Measurements from ENCODE around the gene PITPNC1.
"Not testable (repeated sequence)": the region's sequence is repeated elsewhere in the genome, so short reads cannot be mapped to it uniquely, and the experiment has no call there.

PITPNC1 gene

GRCh38 chr17:67467500-67468455 is 90.7 kb downstream of the PITPNC1 start:
- DNase-seq: no peak

GRCh38 chr17:67469208-67469980 is 92.3 kb downstream of the PITPNC1 start:
- DNase-seq: no peak

- no peak for DNase-seq
These were observed 93.1 kb downstream of the PITPNC1 start for GRCh38 chr17:67470163-67470562.

GRCh38 chr17:67471118-67471517 is 94.0 kb downstream of the PITPNC1 start:
- no peak for DNase-seq

- DNase-seq: not testable (repeated sequence)
These were observed 95.5 kb downstream of the PITPNC1 start for GRCh38 chr17:67472606-67473005.

GRCh38 chr17:67474081-67474661 is 97.1 kb downstream of the PITPNC1 start:
- DNase-seq: no peak

GRCh38 chr17:67475161-67475937 is 98.3 kb downstream of the PITPNC1 start:
- DNase-seq: peak; percentile 78

- DNase-seq: no peak
These were observed 99.8 kb downstream of the PITPNC1 start for GRCh38 chr17:67476787-67477335.

GRCh38 chr17:67477687-67478086 is 100.6 kb downstream of the PITPNC1 start:
- DNase-seq: peak; percentile 41

- no peak for DNase-seq
These were observed 101.4 kb downstream of the PITPNC1 start for GRCh38 chr17:67478401-67479041.

- no peak for DNase-seq
These were observed 102.1 kb downstream of the PITPNC1 start for GRCh38 chr17:67479148-67479547.

- not testable (repeated sequence) for DNase-seq
These were observed 103.9 kb downstream of the PITPNC1 start for GRCh38 chr17:67480959-67481358.

- DNase-seq: no peak
These were observed 104.7 kb downstream of the PITPNC1 start for GRCh38 chr17:67481808-67482207.

GRCh38 chr17:67482764-67483163 is 105.7 kb downstream of the PITPNC1 start:
- no peak for DNase-seq

GRCh38 chr17:67484261-67484660 is 107.2 kb downstream of the PITPNC1 start:
- DNase-seq: no peak

GRCh38 chr17:67485666-67486065 is 108.6 kb downstream of the PITPNC1 start:
- DNase-seq: no peak

GRCh38 chr17:67487506-67487905 is 110.4 kb downstream of the PITPNC1 start:
- no peak for DNase-seq

GRCh38 chr17:67488161-67488560 is 111.1 kb downstream of the PITPNC1 start:
- no peak for DNase-seq

- DNase-seq: no peak
These were observed 111.7 kb downstream of the PITPNC1 start for GRCh38 chr17:67488768-67489167.

- DNase-seq: no peak
These were observed 112.2 kb downstream of the PITPNC1 start for GRCh38 chr17:67489273-67489672.

- no peak for DNase-seq
These were observed 113.4 kb downstream of the PITPNC1 start for GRCh38 chr17:67490471-67490870.
